ENCODE results near the gene CPEB3. TPM values are rescaled to one million over a fixed set of nuclear protein-coding genes. Genes with fewer than 3 reads are reported as not detected.

The CPEB3 gene
- total RNA-seq, 4 donors from 2014 or later = 9.9 to 15.2 (median 11.4) TPM

GRCh38 chr10:92010047-92010735, 280.7 kb downstream of the CPEB3 start:
- H3K9me3 ChIP-seq = no peaks in the 10 kb centered on the region
- H3K36me3 ChIP-seq = peaks cover 0 to 55% (median 0%) of the 10 kb centered on the region in 3 donors
- TF ChIP-seq, protein P1, sequence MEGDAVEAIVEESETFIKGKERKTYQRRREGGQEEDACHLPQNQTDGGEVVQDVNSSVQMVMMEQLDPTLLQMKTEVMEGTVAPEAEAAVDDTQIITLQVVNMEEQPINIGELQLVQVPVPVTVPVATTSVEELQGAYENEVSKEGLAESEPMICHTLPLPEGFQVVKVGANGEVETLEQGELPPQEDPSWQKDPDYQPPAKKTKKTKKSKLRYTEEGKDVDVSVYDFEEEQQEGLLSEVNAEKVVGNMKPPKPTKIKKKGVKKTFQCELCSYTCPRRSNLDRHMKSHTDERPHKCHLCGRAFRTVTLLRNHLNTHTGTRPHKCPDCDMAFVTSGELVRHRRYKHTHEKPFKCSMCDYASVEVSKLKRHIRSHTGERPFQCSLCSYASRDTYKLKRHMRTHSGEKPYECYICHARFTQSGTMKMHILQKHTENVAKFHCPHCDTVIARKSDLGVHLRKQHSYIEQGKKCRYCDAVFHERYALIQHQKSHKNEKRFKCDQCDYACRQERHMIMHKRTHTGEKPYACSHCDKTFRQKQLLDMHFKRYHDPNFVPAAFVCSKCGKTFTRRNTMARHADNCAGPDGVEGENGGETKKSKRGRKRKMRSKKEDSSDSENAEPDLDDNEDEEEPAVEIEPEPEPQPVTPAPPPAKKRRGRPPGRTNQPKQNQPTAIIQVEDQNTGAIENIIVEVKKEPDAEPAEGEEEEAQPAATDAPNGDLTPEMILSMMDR (IDR thresholded peaks at IDR 0.05) = no peak
- no peak for TF ChIP-seq POLR2A (IDR thresholded peaks at IDR 0.05)
- H3K27ac ChIP-seq = no peak overlapping the region
- H3K4me1 ChIP-seq = no peaks in the 10 kb centered on the region
- H3K27me3 ChIP-seq = no peaks in the 10 kb centered on the region
- DNase-seq = no peak
- no peak overlapping the region for H3K4me3 ChIP-seq

GRCh38 chr10:92009445-92009844, 281.4 kb downstream of the CPEB3 start:
- TF ChIP-seq, protein P1 (IDR thresholded peaks at IDR 0.05) = no peak
- no peak for TF ChIP-seq POLR2A (IDR thresholded peaks at IDR 0.05)
- Histone ChIP-seq H3K27ac (no peak overlapping the region), H3K9me3 (no peaks in the 10 kb centered on the region), H3K27me3 (no peaks in the 10 kb centered on the region), H3K4me1 (no peaks in the 10 kb centered on the region), H3K4me3 (no peak overlapping the region), H3K36me3 (peaks cover 0 to 48% (median 0%) of the 10 kb centered on the region in 3 donors)
- no peak for DNase-seq

GRCh38 chr10:92005978-92006377, 284.9 kb downstream of the CPEB3 start:
- H3K4me1 ChIP-seq = no peaks in the 10 kb centered on the region
- H3K36me3 ChIP-seq = peaks cover 0 to 36% (median 0%) of the 10 kb centered on the region in 3 donors
- H3K27ac ChIP-seq = no peak overlapping the region
- TF ChIP-seq POLR2A (IDR thresholded peaks at IDR 0.05) = no peak
- TF ChIP-seq, protein P1 (IDR thresholded peaks at IDR 0.05) = no peak
- H3K27me3 ChIP-seq = no peaks in the 10 kb centered on the region
- H3K4me3 ChIP-seq = no peak overlapping the region
- DNase-seq = no peak
- no peaks in the 10 kb centered on the region for H3K9me3 ChIP-seq

GRCh38 chr10:92003258-92003657, 287.6 kb downstream of the CPEB3 start:
- Histone ChIP-seq H3K9me3 (no peaks in the 10 kb centered on the region), H3K4me3 (no peak overlapping the region), H3K36me3 (peaks cover 0 to 18% (median 0%) of the 10 kb centered on the region in 3 donors), H3K4me1 (no peaks in the 10 kb centered on the region), H3K27ac (no peak overlapping the region), H3K27me3 (no peaks in the 10 kb centered on the region)
- DNase-seq = no peak
- no peak for TF ChIP-seq POLR2A (IDR thresholded peaks at IDR 0.05)
- TF ChIP-seq, protein P1 (IDR thresholded peaks at IDR 0.05) = no peak

GRCh38 chr10:92001995-92002394, 288.9 kb downstream of the CPEB3 start:
- DNase-seq = no peak
- Histone ChIP-seq H3K4me3 (no peak overlapping the region), H3K27me3 (no peaks in the 10 kb centered on the region), H3K36me3 (peaks cover 0 to 26% (median 0%) of the 10 kb centered on the region in 3 donors), H3K27ac (no peak overlapping the region), H3K4me1 (no peaks in the 10 kb centered on the region), H3K9me3 (no peaks in the 10 kb centered on the region)
- TF ChIP-seq POLR2A (IDR thresholded peaks at IDR 0.05) = no peak
- TF ChIP-seq, protein P1 (IDR thresholded peaks at IDR 0.05) = no peak
